HepG2 (cell line): ENCODE measurements around the gene SLC17A5. TPM values are rescaled to one million over a fixed set of nuclear protein-coding genes. Genes with fewer than 3 reads are reported as not detected.

Source experiments
- ASH2L ChIP-seq: fragments of 300-600, 200-600 bp; sonication (generic); IDR thresholded peaks from 2 replicates; pipeline ENCODE4 v1.7.0; 2017; ENCODE audit warnings: low read depth, mild to moderate bottlenecking, moderate library complexity, mixed read lengths, low read length; ENCODE audit not compliant: insufficient read length
- FIP1L1 ChIP-seq: fragments of 200-400 bp; formaldehyde crosslinking; IDR thresholded peaks from 2 replicates; pipeline ENCODE4 v1.6.1; 2018; ENCODE audit warnings: low read depth, mild to moderate bottlenecking, low read length, moderate library complexity, borderline replicate concordance; ENCODE audit not compliant: insufficient read depth
- HDAC1 ChIP-seq: sonication (generic); formaldehyde crosslinking; IDR thresholded peaks from 2 replicates; pipeline ENCODE4 v1.5.1; 2020; ENCODE audit warnings: mild to moderate bottlenecking, missing genetic modification reagents
- HOXA7 ChIP-seq: sonication (generic); formaldehyde crosslinking; IDR thresholded peaks from 2 replicates; pipeline ENCODE4 v1.8.1; 2022; ENCODE audit warnings: mild to moderate bottlenecking, missing genetic modification reagents, moderate library complexity
- KDM5B ChIP-seq: sonication (generic); formaldehyde crosslinking; IDR thresholded peaks from 2 replicates; pipeline ENCODE4 v1.4.0; 2020; ENCODE audit warnings: missing genetic modification reagents, mild to moderate bottlenecking, borderline replicate concordance
- NCOA2 ChIP-seq: sonication (generic); formaldehyde crosslinking; IDR thresholded peaks from 2 replicates; pipeline ENCODE4 v1.8.0; 2022; ENCODE audit warnings: inconsistent platforms
- NFYB ChIP-seq: sonication (generic); formaldehyde crosslinking; IDR thresholded peaks from 2 replicates; pipeline ENCODE4 v1.4.0; 2020; ENCODE audit warnings: missing genetic modification reagents
- NFYC ChIP-seq: IDR thresholded peaks from 2 replicates; pipeline ENCODE4 v1.6.1; 2016; ENCODE audit warnings: missing genetic modification reagents, missing compliant biosample characterization
- RNF219 ChIP-seq: sonication (generic); formaldehyde crosslinking; IDR thresholded peaks from 2 replicates; pipeline ENCODE4 v1.5.0; 2020; ENCODE audit warnings: mild to moderate bottlenecking, missing genetic modification reagents
- SRF ChIP-seq: IDR thresholded peaks from 2 replicates; pipeline ENCODE4 v1.6.1; 2011; ENCODE audit warnings: mild to moderate bottlenecking, low read depth, low read length, moderate library complexity
- TBL1XR1 ChIP-seq: fragments of 150-350 bp; IDR thresholded peaks from 2 replicates; pipeline ENCODE4 v1.6.1; 2014; ENCODE audit warnings: borderline replicate concordance, low read length; ENCODE audit not compliant: partially characterized antibody
- TCF7 ChIP-seq: sonication (generic); IDR thresholded peaks from 2 replicates; pipeline ENCODE4 v1.6.1; 2016; ENCODE audit warnings: antibody characterized with exemption, low read depth
- ZNF143 ChIP-seq: sonication (generic); formaldehyde crosslinking; IDR thresholded peaks from 2 replicates; pipeline ENCODE4 v1.4.0; 2020; ENCODE audit warnings: missing genetic modification reagents
- ZNF562 ChIP-seq: sonication (generic); formaldehyde crosslinking; IDR thresholded peaks from 2 replicates; pipeline ENCODE4 v1.8.0; 2022; ENCODE audit warnings: missing genetic modification reagents, borderline replicate concordance
- ZNF567 ChIP-seq: sonication (generic); formaldehyde crosslinking; IDR thresholded peaks from 2 replicates; pipeline ENCODE4 v1.8.1; 2023; ENCODE audit warnings: mild to moderate bottlenecking, missing genetic modification reagents, borderline replicate concordance
- ZZZ3 ChIP-seq: sonication (generic); formaldehyde crosslinking; IDR thresholded peaks from 2 replicates; pipeline ENCODE4 v1.4.0; 2020; ENCODE audit warnings: missing genetic modification reagents, mild to moderate bottlenecking, borderline replicate concordance
- polyA plus RNA-seq, 8 experiments: library from polyadenylated mRNA; depleted of rRNA in 3 of 8; stranded (reverse) in 7 of 8; unstranded in 1 of 8; fragments of >200 nt; fragmentation: Illumina TruSeq in 4 of 8; extraction: Trizol in 4 of 8; gene quantifications; 2 replicates each; pipeline versions ENCODE4 v1.2.1 to v1.2.3, GENCODE V29; 2011 to 2016; ENCODE audit warnings: low read depth in 4 of 8, missing spikeins in 1 of 8, mixed read lengths in 1 of 8; ENCODE audit not compliant: insufficient read depth in 1 of 8
- total RNA-seq, 5 experiments: library from RNA; depleted of rRNA; stranded (reverse); fragments of >200 nt; fragmentation: Illumina TruSeq; extraction: Trizol; gene quantifications; 2 replicates each; pipeline ENCODE4 v1.2.3, GENCODE V29; 2016; ENCODE audit warnings: low read depth in 1 of 5
- TF ChIP-seq, protein P1 (sequence below): sonication (generic); formaldehyde crosslinking; IDR thresholded peaks from 2 replicates; pipeline ENCODE4 v1.5.0; 2020; ENCODE audit warnings: mild to moderate bottlenecking, missing genetic modification reagents, borderline replicate concordance
- TF ChIP-seq, protein P2 (sequence below): sonication (generic); formaldehyde crosslinking; IDR thresholded peaks from 2 replicates; pipeline ENCODE4 v1.4.0; 2020; ENCODE audit warnings: mild to moderate bottlenecking, low read depth, missing genetic modification reagents

Gene SLC17A5
- total and polyA plus RNA-seq, 2 of the 13 experiments (the other 11 are each of a cell fraction or from before 2014, with no cell fraction given) = 18.3 to 20.5 TPM

DNA sequence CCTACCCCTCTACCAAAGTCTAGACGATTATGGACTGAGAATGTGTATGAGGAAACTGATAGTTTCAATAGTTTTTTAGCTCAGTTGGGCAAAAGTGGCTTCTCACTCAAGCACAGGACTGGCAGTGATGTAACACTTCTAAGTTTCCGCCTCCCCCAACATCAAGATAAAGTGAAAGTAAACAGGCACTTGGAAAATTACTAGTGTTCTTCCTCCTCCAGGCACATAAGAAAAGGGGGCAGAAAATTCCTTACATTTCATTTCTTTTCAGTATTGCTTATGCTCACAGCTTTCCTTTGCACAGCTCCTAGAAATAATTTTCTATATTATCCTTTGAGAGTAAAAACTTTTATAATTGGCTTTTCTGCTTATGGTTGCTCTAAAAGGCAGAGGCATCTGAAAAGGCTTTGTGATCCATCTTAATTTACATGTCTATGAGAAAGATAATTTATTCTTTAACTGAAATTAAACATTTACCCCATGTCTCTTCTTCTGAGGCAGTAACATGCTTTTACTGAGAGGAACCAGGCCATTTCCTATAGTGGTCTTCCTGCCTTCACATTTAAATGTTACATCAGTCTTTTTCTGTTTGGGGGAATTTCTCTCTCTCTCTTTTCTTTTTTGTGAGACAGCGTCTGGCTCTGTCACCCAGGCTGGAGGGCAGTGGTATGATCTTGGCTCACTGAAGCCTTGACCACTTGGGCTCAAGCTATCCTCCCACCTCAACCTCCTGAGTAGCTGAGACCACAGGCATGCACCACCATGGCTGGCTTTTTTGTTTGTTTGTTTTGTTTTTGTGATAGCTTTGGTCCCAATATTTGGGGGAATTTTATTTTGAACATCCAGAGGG lies 68.0 kb downstream of the SLC17A5 start (continued):
- TF ChIP-seq NFYC (no peak), FIP1L1 (no peak), ZNF567 (CRISPR knock-in tag) (no peak), ZNF562 (CRISPR knock-in tag) (no peak), HDAC1 (CRISPR knock-in tag) (peak; percentile 53; the same call in 1 of the 2 replicates), HOXA7 (CRISPR knock-in tag) (no peak), NCOA2 (CRISPR knock-in tag) (peak; percentile 75), ASH2L (peak; percentile 41), ZZZ3 (CRISPR knock-in tag) (no peak), TBL1XR1 (peak; percentile 57), SRF (no peak), ZNF143 (CRISPR knock-in tag) (no peak), KDM5B (CRISPR knock-in tag) (no peak), RNF219 (no peak), TCF7 (peak; percentile 81), NFYB (CRISPR knock-in tag) (no peak)
- TF ChIP-seq, protein P1, sequence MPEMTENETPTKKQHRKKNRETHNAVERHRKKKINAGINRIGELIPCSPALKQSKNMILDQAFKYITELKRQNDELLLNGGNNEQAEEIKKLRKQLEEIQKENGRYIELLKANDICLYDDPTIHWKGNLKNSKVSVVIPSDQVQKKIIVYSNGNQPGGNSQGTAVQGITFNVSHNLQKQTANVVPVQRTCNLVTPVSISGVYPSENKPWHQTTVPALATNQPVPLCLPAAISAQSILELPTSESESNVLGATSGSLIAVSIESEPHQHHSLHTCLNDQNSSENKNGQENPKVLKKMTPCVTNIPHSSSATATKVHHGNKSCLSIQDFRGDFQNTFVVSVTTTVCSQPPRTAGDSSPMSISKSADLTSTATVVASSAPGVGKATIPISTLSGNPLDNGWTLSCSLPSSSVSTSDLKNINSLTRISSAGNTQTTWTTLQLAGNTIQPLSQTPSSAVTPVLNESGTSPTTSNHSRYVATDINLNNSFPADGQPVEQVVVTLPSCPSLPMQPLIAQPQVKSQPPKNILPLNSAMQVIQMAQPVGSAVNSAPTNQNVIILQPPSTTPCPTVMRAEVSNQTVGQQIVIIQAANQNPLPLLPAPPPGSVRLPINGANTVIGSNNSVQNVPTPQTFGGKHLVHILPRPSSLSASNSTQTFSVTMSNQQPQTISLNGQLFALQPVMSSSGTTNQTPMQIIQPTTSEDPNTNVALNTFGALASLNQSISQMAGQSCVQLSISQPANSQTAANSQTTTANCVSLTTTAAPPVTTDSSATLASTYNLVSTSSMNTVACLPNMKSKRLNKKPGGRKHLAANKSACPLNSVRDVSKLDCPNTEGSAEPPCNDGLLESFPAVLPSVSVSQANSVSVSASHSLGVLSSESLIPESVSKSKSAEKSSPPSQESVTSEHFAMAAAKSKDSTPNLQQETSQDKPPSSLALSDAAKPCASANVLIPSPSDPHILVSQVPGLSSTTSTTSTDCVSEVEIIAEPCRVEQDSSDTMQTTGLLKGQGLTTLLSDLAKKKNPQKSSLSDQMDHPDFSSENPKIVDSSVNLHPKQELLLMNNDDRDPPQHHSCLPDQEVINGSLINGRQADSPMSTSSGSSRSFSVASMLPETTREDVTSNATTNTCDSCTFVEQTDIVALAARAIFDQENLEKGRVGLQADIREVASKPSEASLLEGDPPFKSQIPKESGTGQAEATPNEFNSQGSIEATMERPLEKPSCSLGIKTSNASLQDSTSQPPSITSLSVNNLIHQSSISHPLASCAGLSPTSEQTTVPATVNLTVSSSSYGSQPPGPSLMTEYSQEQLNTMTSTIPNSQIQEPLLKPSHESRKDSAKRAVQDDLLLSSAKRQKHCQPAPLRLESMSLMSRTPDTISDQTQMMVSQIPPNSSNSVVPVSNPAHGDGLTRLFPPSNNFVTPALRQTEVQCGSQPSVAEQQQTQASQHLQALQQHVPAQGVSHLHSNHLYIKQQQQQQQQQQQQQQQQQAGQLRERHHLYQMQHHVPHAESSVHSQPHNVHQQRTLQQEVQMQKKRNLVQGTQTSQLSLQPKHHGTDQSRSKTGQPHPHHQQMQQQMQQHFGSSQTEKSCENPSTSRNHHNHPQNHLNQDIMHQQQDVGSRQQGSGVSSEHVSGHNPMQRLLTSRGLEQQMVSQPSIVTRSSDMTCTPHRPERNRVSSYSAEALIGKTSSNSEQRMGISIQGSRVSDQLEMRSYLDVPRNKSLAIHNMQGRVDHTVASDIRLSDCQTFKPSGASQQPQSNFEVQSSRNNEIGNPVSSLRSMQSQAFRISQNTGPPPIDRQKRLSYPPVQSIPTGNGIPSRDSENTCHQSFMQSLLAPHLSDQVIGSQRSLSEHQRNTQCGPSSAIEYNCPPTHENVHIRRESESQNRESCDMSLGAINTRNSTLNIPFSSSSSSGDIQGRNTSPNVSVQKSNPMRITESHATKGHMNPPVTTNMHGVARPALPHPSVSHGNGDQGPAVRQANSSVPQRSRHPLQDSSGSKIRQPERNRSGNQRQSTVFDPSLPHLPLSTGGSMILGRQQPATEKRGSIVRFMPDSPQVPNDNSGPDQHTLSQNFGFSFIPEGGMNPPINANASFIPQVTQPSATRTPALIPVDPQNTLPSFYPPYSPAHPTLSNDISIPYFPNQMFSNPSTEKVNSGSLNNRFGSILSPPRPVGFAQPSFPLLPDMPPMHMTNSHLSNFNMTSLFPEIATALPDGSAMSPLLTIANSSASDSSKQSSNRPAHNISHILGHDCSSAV (CRISPR knock-in tag) = no peak
- TF ChIP-seq, protein P2, sequence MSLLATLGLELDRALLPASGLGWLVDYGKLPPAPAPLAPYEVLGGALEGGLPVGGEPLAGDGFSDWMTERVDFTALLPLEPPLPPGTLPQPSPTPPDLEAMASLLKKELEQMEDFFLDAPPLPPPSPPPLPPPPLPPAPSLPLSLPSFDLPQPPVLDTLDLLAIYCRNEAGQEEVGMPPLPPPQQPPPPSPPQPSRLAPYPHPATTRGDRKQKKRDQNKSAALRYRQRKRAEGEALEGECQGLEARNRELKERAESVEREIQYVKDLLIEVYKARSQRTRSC (CRISPR knock-in tag) = no peak
